ENCODE measurements around the gene HOXA3.

- TF ChIP-seq E2F1 (CRISPR knock-in tag; IDR thresholded peaks at IDR 0.05) (no peak), POLR2A (conservative IDR thresholded peaks at IDR 0.05) (no peak), YY1 (IDR thresholded peaks at IDR 0.05; ENCODE audit: borderline replicate concordance in 1 of 3, control insufficient read depth in 1 of 3, extremely low read depth in 1 of 3, insufficient read depth in 3 of 3, insufficient read length in 1 of 3, insufficient replicate concordance in 2 of 3, low read depth in 1 of 3, low read length in 2 of 3) (no peak), U2AF1 (optimal IDR thresholded peaks at IDR 0.05; ENCODE audit: low read depth, low read length) (no peak), ZBTB33 (CRISPR knock-in tag; IDR thresholded peaks at IDR 0.05) (no peak)
These were observed 9.6 kb upstream of the HOXA3 start for GRCh38 chr7:27161721-27162560.

All from K562 (cell line).